Measurements from ENCODE around the gene CCT8L2.
"Not testable (repeated sequence)": the region's sequence is repeated elsewhere in the genome, so short reads cannot be mapped to it uniquely, and the experiment has no call there.

CCT8L2 gene

DNA sequence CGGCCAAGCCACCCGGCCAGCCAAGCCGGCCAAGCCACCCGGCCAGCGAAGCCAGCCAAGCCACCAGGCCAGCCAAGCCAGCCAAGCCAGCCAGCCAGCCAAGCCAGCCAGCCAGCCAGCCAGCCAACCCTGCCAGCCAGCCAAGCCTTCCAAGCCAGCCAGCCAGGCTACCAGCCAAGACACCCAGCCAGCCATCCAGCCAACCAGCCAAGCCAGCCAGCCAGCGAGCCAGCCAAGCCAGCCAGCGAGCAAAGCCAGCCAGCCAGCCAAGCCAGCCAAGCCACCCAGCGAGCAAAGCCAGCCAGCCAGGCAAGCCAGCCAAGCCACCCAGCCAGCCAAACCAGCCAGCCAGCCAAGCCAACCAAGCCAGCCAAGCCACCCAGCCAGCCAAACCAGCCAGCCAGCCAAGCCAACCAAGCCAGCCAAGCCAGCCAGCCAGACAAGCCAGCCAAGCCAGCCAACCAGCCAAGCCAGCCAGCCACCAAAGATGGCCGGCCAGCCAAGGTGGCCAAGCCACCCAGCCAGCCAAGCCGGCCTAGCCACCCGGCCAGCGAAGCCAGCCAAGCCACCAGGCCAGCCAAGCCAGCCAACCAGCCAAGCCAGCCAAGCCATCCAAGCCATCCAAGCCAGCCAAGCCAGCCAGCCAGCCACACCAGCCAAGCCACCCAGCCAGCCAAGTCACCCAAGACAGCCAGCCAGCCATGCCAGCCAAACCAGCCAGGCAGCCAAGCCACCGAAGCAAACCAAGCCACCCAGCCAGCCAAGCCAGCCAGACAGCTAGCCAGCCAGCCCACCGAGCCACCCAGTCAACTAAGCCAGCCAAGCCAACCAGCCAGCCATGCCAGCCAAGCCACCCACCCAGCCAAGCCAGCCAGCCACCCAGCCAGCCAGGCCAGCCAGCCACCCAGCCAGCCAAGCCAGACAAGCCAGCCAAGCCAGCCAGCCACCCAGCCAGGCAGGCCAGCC lies 28.8 kb downstream of the CCT8L2 start:
- Histone ChIP-seq H3K27me3 (ENCODE audit: insufficient read depth, low read length) (no peaks in the 10 kb centered on the region), H3K79me2 (ENCODE audit: control insufficient read depth, insufficient read depth, low read length, poor library complexity) (no peaks in the 10 kb centered on the region), H4K91ac (ENCODE audit: low read depth, low read length) (no peak overlapping the region), H2BK5ac (ENCODE audit: low read depth, low read length, poor library complexity) (no peak overlapping the region), H2AFZ (ENCODE audit: insufficient read depth, low read length, poor library complexity) (no peak overlapping the region), H3K27ac (ENCODE audit: low read depth, low read length) (no peak overlapping the region), H4K8ac (ENCODE audit: low read depth, low read length) (no peak overlapping the region), H4K12ac (ENCODE audit: low read depth, low read length) (no peak overlapping the region), H3K14ac (ENCODE audit: low read length) (no peak overlapping the region), H3K4me1 (ENCODE audit: control insufficient read depth in 1 of 2, insufficient read depth in 2 of 2, low read length in 2 of 2) (no peaks in the 10 kb centered on the region), H3K36me3 (ENCODE audit: control insufficient read depth in 1 of 2, insufficient read depth in 2 of 2, low read length in 2 of 2) (no peaks in the 10 kb centered on the region), H2AK5ac (ENCODE audit: low read length) (no peak overlapping the region), H3K4ac (ENCODE audit: low read depth, low read length) (no peak overlapping the region), H3K9me3 (ENCODE audit: insufficient read depth, low read depth, low read length) (peaks cover 73% of the 10 kb centered on the region), H2BK12ac (ENCODE audit: low read length) (no peak overlapping the region), H3K18ac (ENCODE audit: low read length) (no peak overlapping the region), H2BK120ac (ENCODE audit: insufficient read depth, low read length, poor library complexity) (no peak overlapping the region), H3K79me1 (ENCODE audit: low read length) (no peaks in the 10 kb centered on the region), H3K4me3 (ENCODE audit: low read depth, low read length) (no peak overlapping the region), H3K4me2 (ENCODE audit: low read length) (no peak overlapping the region), H3K9ac (ENCODE audit: low read length) (no peak overlapping the region), H3K23ac (ENCODE audit: low read length) (no peak overlapping the region)
- no peak for DNase-seq
- no CpG with 5 or more reads among the region's 14 CpGs for WGBS (ENCODE audit: extremely low coverage, insufficient coverage, insufficient read length)

DNA sequence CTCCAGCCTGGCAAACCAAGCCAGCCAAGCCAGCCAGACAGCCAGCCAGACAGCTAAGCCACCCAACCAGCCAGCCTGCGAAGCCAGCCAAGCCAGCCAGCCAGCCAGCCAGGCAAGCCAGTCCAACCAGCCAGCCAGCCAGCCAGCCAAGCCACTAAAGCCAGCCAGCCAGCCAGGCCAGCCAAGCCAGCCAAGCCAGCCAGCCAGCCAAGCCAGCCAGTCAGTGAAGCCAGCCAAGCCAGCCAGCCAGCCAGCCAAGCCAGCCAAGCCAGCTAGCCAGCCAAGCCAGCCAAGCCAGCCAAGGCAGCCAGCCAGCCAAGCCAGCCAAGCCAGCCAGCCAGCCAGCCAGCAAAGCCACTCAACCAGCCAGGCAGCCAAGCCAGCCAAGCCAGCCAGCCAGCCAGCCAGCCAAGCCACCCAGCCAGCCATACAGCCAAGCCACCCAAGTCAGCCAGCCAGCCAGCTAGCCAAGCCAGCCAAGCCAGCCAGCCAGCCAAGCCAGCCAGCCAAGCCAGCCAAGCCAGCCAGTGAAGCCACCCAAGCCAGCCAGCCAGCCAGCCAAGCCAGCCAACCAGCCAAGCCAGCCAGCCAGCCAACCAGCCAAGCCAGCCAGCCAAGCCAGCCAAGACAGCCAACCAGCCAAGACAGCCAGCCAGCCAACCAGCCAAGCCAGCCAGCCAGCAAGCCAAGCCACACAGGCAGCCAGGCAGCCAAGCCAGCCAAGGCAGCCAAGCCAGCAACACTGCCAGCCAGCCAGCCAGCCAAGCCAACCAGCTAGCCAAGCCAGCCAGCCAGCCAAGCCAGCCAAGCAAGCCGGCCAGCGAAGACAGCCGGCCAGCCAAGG lies 29.7 kb downstream of the CCT8L2 start:
- no peak for DNase-seq
- H3K79me2 ChIP-seq (ENCODE audit: control insufficient read depth, insufficient read depth, low read length, poor library complexity), result no peaks in the 10 kb centered on the region
- WGBS (ENCODE audit: extremely low coverage, insufficient coverage, insufficient read length), result no CpG with 5 or more reads among the region's 4 CpGs

DNA sequence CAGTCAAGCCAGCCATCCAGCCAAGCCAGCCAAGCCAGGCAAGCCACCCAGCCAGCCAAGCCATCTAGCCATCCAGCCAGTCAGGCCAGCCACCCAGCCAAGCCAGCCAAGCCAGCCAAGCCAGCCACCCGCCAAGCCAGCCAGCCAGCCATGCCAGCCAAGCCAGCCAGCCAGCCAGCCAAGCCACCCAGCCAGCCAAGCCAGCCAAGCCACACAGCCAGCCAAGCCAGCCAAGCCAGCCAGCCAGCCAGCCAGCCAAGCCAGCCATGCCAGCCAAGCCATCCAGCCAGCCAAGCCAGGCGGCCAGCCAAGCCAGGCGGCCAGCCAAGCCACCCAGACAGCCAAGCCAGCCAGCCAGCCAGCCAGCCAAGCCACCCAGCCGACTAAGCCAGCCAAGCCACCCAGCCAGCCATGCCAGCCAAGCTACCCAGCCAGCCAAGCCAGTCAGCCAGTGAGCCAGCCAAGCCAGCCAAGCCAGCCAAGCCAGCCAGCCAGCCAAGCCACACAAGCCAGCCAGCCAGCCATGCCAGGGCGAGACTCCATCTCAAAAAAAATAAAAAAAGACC lies 31.4 kb downstream of the CCT8L2 start:
- H2BK5ac ChIP-seq (ENCODE audit: low read depth, low read length, poor library complexity); H2BK120ac ChIP-seq (ENCODE audit: insufficient read depth, low read length, poor library complexity); DNase-seq; H4K12ac ChIP-seq (ENCODE audit: low read depth, low read length); H3K23ac ChIP-seq (ENCODE audit: low read length); H4K8ac ChIP-seq (ENCODE audit: low read depth, low read length); H3K14ac ChIP-seq (ENCODE audit: low read length); H2BK12ac ChIP-seq (ENCODE audit: low read length); H4K91ac ChIP-seq (ENCODE audit: low read depth, low read length); H3K4me2 ChIP-seq (ENCODE audit: low read length); H2AFZ ChIP-seq (ENCODE audit: insufficient read depth, low read length, poor library complexity); H3K27ac ChIP-seq (ENCODE audit: low read depth, low read length); H3K36me3 ChIP-seq (ENCODE audit: control insufficient read depth in 1 of 2, insufficient read depth in 2 of 2, low read length in 2 of 2); H3K4me1 ChIP-seq (ENCODE audit: control insufficient read depth in 1 of 2, insufficient read depth in 2 of 2, low read length in 2 of 2); H3K9ac ChIP-seq (ENCODE audit: low read length); H2AK5ac ChIP-seq (ENCODE audit: low read length); H3K79me1 ChIP-seq (ENCODE audit: low read length); H3K4ac ChIP-seq (ENCODE audit: low read depth, low read length); H3K27me3 ChIP-seq (ENCODE audit: insufficient read depth, low read length); H3K79me2 ChIP-seq (ENCODE audit: control insufficient read depth, insufficient read depth, low read length, poor library complexity); H3K4me3 ChIP-seq (ENCODE audit: low read depth, low read length); H3K18ac ChIP-seq (ENCODE audit: low read length): not testable (repeated sequence)
- H3K9me3 ChIP-seq (ENCODE audit: insufficient read depth, low read depth, low read length), result peaks cover 66% of the 10 kb centered on the region
- no CpG with 5 or more reads among the region's 5 CpGs for WGBS (ENCODE audit: extremely low coverage, insufficient coverage, insufficient read length)

More for the DNA sequence above, 29.7 kb downstream of the CCT8L2 start:
- no peak overlapping the region for H3K14ac ChIP-seq (ENCODE audit: low read length)
- no peak overlapping the region for H4K12ac ChIP-seq (ENCODE audit: low read depth, low read length)
- H3K27me3 ChIP-seq (ENCODE audit: insufficient read depth, low read length), result no peaks in the 10 kb centered on the region
- no peak overlapping the region for H3K27ac ChIP-seq (ENCODE audit: low read depth, low read length)
- no peaks in the 10 kb centered on the region for H3K36me3 ChIP-seq (ENCODE audit: control insufficient read depth in 1 of 2, insufficient read depth in 2 of 2, low read length in 2 of 2)
- peaks cover 73% of the 10 kb centered on the region for H3K9me3 ChIP-seq (ENCODE audit: insufficient read depth, low read depth, low read length)
- no peak overlapping the region for H2AFZ ChIP-seq (ENCODE audit: insufficient read depth, low read length, poor library complexity)
- no peak overlapping the region for H4K8ac ChIP-seq (ENCODE audit: low read depth, low read length)
- no peak overlapping the region for H3K4me3 ChIP-seq (ENCODE audit: low read depth, low read length)
- no peaks in the 10 kb centered on the region for H3K79me1 ChIP-seq (ENCODE audit: low read length)
- H3K4me1 ChIP-seq (ENCODE audit: control insufficient read depth in 1 of 2, insufficient read depth in 2 of 2, low read length in 2 of 2), result no peaks in the 10 kb centered on the region
- H2BK5ac ChIP-seq (ENCODE audit: low read depth, low read length, poor library complexity), result no peak overlapping the region
- no peak overlapping the region for H2BK120ac ChIP-seq (ENCODE audit: insufficient read depth, low read length, poor library complexity)
- H4K91ac ChIP-seq (ENCODE audit: low read depth, low read length), result no peak overlapping the region
- H3K4ac ChIP-seq (ENCODE audit: low read depth, low read length), result no peak overlapping the region
- H3K9ac ChIP-seq (ENCODE audit: low read length), result no peak overlapping the region
- no peak overlapping the region for H2AK5ac ChIP-seq (ENCODE audit: low read length)
- H3K18ac ChIP-seq (ENCODE audit: low read length), result no peak overlapping the region
- H3K23ac ChIP-seq (ENCODE audit: low read length), result no peak overlapping the region
- H2BK12ac ChIP-seq (ENCODE audit: low read length), result no peak overlapping the region
- no peak overlapping the region for H3K4me2 ChIP-seq (ENCODE audit: low read length)

DNA sequence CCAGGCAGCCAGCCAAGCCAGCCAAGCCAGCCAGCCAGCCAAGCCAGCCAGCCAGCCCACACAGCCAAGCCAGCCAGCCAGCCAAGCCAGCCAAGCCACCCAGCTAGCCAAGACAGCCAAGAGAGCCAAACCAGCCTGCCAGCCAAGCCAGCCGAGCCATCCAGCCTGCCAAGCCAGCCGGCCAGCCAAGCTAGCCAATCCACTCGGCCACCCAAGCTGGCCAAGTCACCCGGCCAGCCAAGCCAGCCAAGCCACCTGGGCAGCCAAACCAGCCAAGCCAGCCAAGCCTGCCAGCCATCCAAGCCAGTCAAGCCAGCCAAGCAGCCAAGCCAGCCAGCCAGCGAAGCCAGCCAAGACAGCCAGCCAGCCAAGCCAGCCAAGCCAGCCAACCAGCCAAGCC lies 32.0 kb downstream of the CCT8L2 start:
- not testable (repeated sequence) for H3K36me3 ChIP-seq (ENCODE audit: control insufficient read depth in 1 of 2, insufficient read depth in 2 of 2, low read length in 2 of 2); H3K4ac ChIP-seq (ENCODE audit: low read depth, low read length); DNase-seq; H3K18ac ChIP-seq (ENCODE audit: low read length); H2BK12ac ChIP-seq (ENCODE audit: low read length); H2BK5ac ChIP-seq (ENCODE audit: low read depth, low read length, poor library complexity); H3K27ac ChIP-seq (ENCODE audit: low read depth, low read length); H3K4me2 ChIP-seq (ENCODE audit: low read length); H2BK120ac ChIP-seq (ENCODE audit: insufficient read depth, low read length, poor library complexity); H4K91ac ChIP-seq (ENCODE audit: low read depth, low read length); H3K79me1 ChIP-seq (ENCODE audit: low read length); H3K4me3 ChIP-seq (ENCODE audit: low read depth, low read length); H3K14ac ChIP-seq (ENCODE audit: low read length); H4K12ac ChIP-seq (ENCODE audit: low read depth, low read length); H4K8ac ChIP-seq (ENCODE audit: low read depth, low read length); H3K23ac ChIP-seq (ENCODE audit: low read length); H3K4me1 ChIP-seq (ENCODE audit: control insufficient read depth in 1 of 2, insufficient read depth in 2 of 2, low read length in 2 of 2); H3K27me3 ChIP-seq (ENCODE audit: insufficient read depth, low read length); H2AFZ ChIP-seq (ENCODE audit: insufficient read depth, low read length, poor library complexity); H3K9ac ChIP-seq (ENCODE audit: low read length); H2AK5ac ChIP-seq (ENCODE audit: low read length); H3K79me2 ChIP-seq (ENCODE audit: control insufficient read depth, insufficient read depth, low read length, poor library complexity)
- peaks cover 61% of the 10 kb centered on the region for H3K9me3 ChIP-seq (ENCODE audit: insufficient read depth, low read depth, low read length)
- no CpG with 5 or more reads among the region's 5 CpGs for WGBS (ENCODE audit: extremely low coverage, insufficient coverage, insufficient read length)
